Neural cell (in vitro differentiated cells): ENCODE measurements around the gene MPDZ. TPM values are rescaled to one million over a fixed set of nuclear protein-coding genes. Genes with fewer than 3 reads are reported as not detected.

Experiments
- H2AFZ ChIP-seq: fragments of 200-600, 300-800 bp; sonication (generic), shearing (Covaris generic); 2 replicates; pipeline ENCODE4 v1.6.0; 2014; ENCODE audit warnings: low read depth, mild to moderate bottlenecking, antibody characterized with exemption, low read length, moderate library complexity
- H3F3A ChIP-seq: fragments of 200-600 bp; shearing (Covaris generic); 2 replicates; pipeline ENCODE4 v1.6.1; 2016; ENCODE audit warnings: mild to moderate bottlenecking, moderate library complexity, mixed read lengths, antibody characterized with exemption, low read length; ENCODE audit not compliant: insufficient read depth, poor library complexity, severe bottlenecking
- H3K27ac ChIP-seq: fragments of 200-600, 300-800 bp; sonication (generic), shearing (Covaris generic); 2 replicates; pipeline ENCODE4 v1.5.1; 2014; ENCODE audit warnings: mild to moderate bottlenecking, low read length, moderate library complexity
- H3K27me3 ChIP-seq: fragments of 300-800, 200-600 bp; sonication (generic), shearing (Covaris generic); 2 replicates; pipeline ENCODE4 v1.6.0; 2014; ENCODE audit warnings: mild to moderate bottlenecking, low read depth, low read length, moderate library complexity; ENCODE audit not compliant: insufficient read depth
- H3K36me3 ChIP-seq: fragments of 300-800, 200-600 bp; sonication (generic), shearing (Covaris generic); 2 replicates; pipeline ENCODE4 v1.5.1; 2014; ENCODE audit warnings: mild to moderate bottlenecking, antibody characterized with exemption, low read length, moderate library complexity; ENCODE audit not compliant: insufficient read depth
- H3K4me2 ChIP-seq: fragments of 300-800, 200-600 bp; sonication (generic), shearing (Covaris generic); 2 replicates; pipeline ENCODE4 v1.6.0; 2014; ENCODE audit warnings: mild to moderate bottlenecking, low read length
- H3K4me3 ChIP-seq: fragments of 300-800, 200-600 bp; sonication (generic), shearing (Covaris generic); 2 replicates; pipeline ENCODE4 v1.5.1; 2014; ENCODE audit warnings: mild to moderate bottlenecking, low read length, moderate library complexity
- H3K79me2 ChIP-seq: fragments of 200-600 bp; shearing (Covaris generic); replicated peaks from 2 replicates; pipeline ENCODE4 v1.6.0; 2014; ENCODE audit warnings: mild to moderate bottlenecking, low read length, moderate library complexity; ENCODE audit not compliant: insufficient read depth
- H3K9ac ChIP-seq: fragments of 300-800, 200-600 bp; sonication (generic), shearing (Covaris generic); 2 replicates; pipeline ENCODE4 v1.6.1; 2016; ENCODE audit warnings: mild to moderate bottlenecking, low read length, mixed read lengths
- H3K9me2 ChIP-seq: fragments of 200-600 bp; shearing (Covaris generic); 2 replicates; pipeline ENCODE4 v1.6.1; 2016; ENCODE audit warnings: mild to moderate bottlenecking, low read length, mixed read lengths; ENCODE audit not compliant: insufficient read depth
- H3K9me3 ChIP-seq: fragments of 200-600, 300-800 bp; sonication (generic), shearing (Covaris generic); 2 replicates; pipeline ENCODE4 v1.6.1; 2016; ENCODE audit warnings: mild to moderate bottlenecking, mixed run types, low read length, moderate library complexity, mixed read lengths
- H4K20me1 ChIP-seq: fragments of 200-600 bp; shearing (Covaris generic); 2 replicates; pipeline ENCODE4 v1.6.1; 2016; ENCODE audit warnings: mild to moderate bottlenecking, mixed run types; ENCODE audit not compliant: insufficient read depth
- EP300 ChIP-seq: fragments of 450-650 bp; conservative IDR thresholded peaks from 2 replicates; pipeline ENCODE4 v1.6.1; 2014; ENCODE audit warnings: antibody characterized with exemption, mild to moderate bottlenecking, moderate library complexity; ENCODE audit not compliant: poor library complexity, severe bottlenecking
- EZH2 ChIP-seq: fragments of 200-600, 300-800 bp; shearing (Covaris generic), sonication (generic); IDR thresholded peaks from 2 replicates; pipeline ENCODE4 v1.6.1; 2014; ENCODE audit warnings: antibody characterized with exemption, low read length, borderline replicate concordance, mild to moderate bottlenecking; ENCODE audit not compliant: insufficient read depth, poor library complexity, severe bottlenecking
- MXI1 ChIP-seq: fragments of 450-650 bp; conservative IDR thresholded peaks from 2 replicates; pipeline ENCODE4 v1.6.1; 2014; ENCODE audit warnings: antibody characterized with exemption, mild to moderate bottlenecking; ENCODE audit not compliant: poor library complexity, severe bottlenecking
- POLR2AphosphoS5 ChIP-seq: IDR thresholded peaks from 2 replicates; pipeline ENCODE4 v1.6.1; 2012
- RAD21 ChIP-seq: fragments of 450-650 bp; conservative IDR thresholded peaks from 2 replicates; pipeline ENCODE4 v1.6.1; 2014; ENCODE audit warnings: antibody characterized with exemption, mild to moderate bottlenecking, moderate library complexity
- SMC3 ChIP-seq: fragments of 450-650 bp; conservative IDR thresholded peaks from 2 replicates; pipeline ENCODE4 v1.6.1; 2014; ENCODE audit warnings: antibody characterized with exemption, mild to moderate bottlenecking, moderate library complexity; ENCODE audit not compliant: poor library complexity
- TAF1 ChIP-seq: IDR thresholded peaks from 2 replicates; pipeline ENCODE4 v1.6.1; 2012; ENCODE audit warnings: low read depth
- polyA plus RNA-seq: library from polyadenylated mRNA; depleted of rRNA; stranded (reverse); fragments of >200 nt; gene quantifications from 2 replicates; pipeline ENCODE4 v1.2.3, GENCODE V29; 2014
- TF ChIP-seq, protein P1 (sequence below): fragments of 450-650 bp; IDR thresholded peaks from 2 replicates; pipeline ENCODE4 v1.5.1; 2014; ENCODE audit warnings: antibody characterized with exemption, mild to moderate bottlenecking, moderate library complexity; ENCODE audit not compliant: poor library complexity, severe bottlenecking
- TF ChIP-seq, protein P2 (sequence below): IDR thresholded peaks from 2 replicates; pipeline ENCODE4 v1.6.1; 2012; ENCODE audit warnings: borderline replicate concordance

Gene MPDZ
- polyA plus RNA-seq, 1 donor from 2014 or later: 13.1 TPM

DNA sequence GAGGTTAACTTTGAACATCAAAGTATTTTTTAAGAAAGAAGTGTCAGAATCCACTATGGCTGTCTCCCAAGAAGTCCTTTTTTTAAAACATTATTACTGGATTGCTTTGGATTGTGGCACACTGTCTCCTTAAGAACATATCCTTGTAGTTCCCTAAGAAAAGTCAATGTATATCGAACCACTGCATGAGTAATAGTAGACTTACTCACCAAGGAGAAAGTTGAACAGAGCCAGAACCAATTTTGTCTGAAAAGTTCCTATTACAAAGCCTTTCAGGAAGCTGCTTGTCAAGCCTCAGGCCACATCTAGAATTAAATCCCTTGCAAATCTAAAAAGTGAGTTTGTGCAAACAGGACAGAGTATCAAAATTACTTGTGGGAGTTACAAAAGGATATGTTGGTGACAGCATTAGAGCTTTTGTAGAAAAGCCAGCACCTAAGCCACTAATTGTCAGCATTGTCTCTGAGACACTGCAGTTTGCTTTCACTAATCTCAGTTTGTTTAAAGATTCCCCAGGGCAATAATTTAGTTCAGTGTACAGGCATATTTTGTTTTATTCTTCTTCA is 195.4 kb downstream of the MPDZ start:
- no peaks in the 10 kb centered on the region for H3K36me3 ChIP-seq
- no peak overlapping the region for H2AFZ ChIP-seq
- H3K27ac ChIP-seq: no peak overlapping the region
- TF ChIP-seq, protein P1, sequence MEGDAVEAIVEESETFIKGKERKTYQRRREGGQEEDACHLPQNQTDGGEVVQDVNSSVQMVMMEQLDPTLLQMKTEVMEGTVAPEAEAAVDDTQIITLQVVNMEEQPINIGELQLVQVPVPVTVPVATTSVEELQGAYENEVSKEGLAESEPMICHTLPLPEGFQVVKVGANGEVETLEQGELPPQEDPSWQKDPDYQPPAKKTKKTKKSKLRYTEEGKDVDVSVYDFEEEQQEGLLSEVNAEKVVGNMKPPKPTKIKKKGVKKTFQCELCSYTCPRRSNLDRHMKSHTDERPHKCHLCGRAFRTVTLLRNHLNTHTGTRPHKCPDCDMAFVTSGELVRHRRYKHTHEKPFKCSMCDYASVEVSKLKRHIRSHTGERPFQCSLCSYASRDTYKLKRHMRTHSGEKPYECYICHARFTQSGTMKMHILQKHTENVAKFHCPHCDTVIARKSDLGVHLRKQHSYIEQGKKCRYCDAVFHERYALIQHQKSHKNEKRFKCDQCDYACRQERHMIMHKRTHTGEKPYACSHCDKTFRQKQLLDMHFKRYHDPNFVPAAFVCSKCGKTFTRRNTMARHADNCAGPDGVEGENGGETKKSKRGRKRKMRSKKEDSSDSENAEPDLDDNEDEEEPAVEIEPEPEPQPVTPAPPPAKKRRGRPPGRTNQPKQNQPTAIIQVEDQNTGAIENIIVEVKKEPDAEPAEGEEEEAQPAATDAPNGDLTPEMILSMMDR: no peak
- TF ChIP-seq, protein P2, sequence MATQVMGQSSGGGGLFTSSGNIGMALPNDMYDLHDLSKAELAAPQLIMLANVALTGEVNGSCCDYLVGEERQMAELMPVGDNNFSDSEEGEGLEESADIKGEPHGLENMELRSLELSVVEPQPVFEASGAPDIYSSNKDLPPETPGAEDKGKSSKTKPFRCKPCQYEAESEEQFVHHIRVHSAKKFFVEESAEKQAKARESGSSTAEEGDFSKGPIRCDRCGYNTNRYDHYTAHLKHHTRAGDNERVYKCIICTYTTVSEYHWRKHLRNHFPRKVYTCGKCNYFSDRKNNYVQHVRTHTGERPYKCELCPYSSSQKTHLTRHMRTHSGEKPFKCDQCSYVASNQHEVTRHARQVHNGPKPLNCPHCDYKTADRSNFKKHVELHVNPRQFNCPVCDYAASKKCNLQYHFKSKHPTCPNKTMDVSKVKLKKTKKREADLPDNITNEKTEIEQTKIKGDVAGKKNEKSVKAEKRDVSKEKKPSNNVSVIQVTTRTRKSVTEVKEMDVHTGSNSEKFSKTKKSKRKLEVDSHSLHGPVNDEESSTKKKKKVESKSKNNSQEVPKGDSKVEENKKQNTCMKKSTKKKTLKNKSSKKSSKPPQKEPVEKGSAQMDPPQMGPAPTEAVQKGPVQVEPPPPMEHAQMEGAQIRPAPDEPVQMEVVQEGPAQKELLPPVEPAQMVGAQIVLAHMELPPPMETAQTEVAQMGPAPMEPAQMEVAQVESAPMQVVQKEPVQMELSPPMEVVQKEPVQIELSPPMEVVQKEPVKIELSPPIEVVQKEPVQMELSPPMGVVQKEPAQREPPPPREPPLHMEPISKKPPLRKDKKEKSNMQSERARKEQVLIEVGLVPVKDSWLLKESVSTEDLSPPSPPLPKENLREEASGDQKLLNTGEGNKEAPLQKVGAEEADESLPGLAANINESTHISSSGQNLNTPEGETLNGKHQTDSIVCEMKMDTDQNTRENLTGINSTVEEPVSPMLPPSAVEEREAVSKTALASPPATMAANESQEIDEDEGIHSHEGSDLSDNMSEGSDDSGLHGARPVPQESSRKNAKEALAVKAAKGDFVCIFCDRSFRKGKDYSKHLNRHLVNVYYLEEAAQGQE: no peak
- TF ChIP-seq RAD21 (no peak), EP300 (no peak), TAF1 (no peak), POLR2AphosphoS5 (no peak), EZH2 (no peak), MXI1 (no peak), SMC3 (no peak)
- H3K9me3 ChIP-seq: no peaks in the 10 kb centered on the region
- H3K4me3 ChIP-seq: no peak overlapping the region
- H3K9me2 ChIP-seq: no peaks in the 10 kb centered on the region
- H3K9ac ChIP-seq: no peak overlapping the region
- no peaks in the 10 kb centered on the region for H3F3A ChIP-seq
- no peaks in the 10 kb centered on the region for H3K79me2 ChIP-seq
- no peaks in the 10 kb centered on the region for H3K27me3 ChIP-seq
- no peak overlapping the region for H3K4me2 ChIP-seq
- H4K20me1 ChIP-seq: no peaks in the 10 kb centered on the region

DNA sequence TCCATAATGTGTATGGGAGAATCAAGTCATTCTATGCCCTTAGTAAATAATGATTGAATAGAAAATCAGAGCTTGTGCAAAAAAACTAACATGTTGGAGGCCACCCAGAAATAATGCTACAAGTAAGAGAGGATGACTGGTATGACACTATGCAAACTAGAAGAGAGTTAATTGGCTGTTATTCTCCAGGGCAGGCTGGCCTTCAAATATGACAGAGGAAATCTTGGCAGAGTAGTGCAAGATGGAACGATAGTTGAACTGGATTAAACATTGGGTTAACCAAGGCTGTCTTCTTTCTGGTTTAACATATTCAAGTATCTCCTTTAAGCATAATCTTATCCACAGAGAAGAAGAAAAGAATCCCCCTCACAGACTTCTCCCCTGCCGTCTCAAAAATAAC is 196.1 kb downstream of the MPDZ start:
- Histone ChIP-seq H3K9me3 (no peaks in the 10 kb centered on the region), H4K20me1 (no peaks in the 10 kb centered on the region), H3K9ac (no peak overlapping the region), H3K27me3 (no peaks in the 10 kb centered on the region), H3K27ac (no peak overlapping the region), H3K79me2 (no peaks in the 10 kb centered on the region), H3F3A (no peaks in the 10 kb centered on the region), H3K36me3 (no peaks in the 10 kb centered on the region), H3K9me2 (no peaks in the 10 kb centered on the region), H3K4me3 (no peak overlapping the region), H2AFZ (no peak overlapping the region), H3K4me2 (no peak overlapping the region)
- TF ChIP-seq RAD21 (no peak), MXI1 (no peak), EZH2 (no peak), POLR2AphosphoS5 (no peak), SMC3 (no peak), TAF1 (no peak), EP300 (no peak)
- TF ChIP-seq, protein P2: no peak
- TF ChIP-seq, protein P1: no peak
